ENCODE measurements around the gene CDX1. TPM values are rescaled to one million over a fixed set of nuclear protein-coding genes. Genes with fewer than 3 reads are reported as not detected.
A peak's percentile ranks its signal among the peaks of the same experiment; 100 is the strongest.

Gene CDX1
- total and polyA plus RNA-seq, 5 donors = 0.09 to 0.23 TPM; not detected in 3

DNA sequence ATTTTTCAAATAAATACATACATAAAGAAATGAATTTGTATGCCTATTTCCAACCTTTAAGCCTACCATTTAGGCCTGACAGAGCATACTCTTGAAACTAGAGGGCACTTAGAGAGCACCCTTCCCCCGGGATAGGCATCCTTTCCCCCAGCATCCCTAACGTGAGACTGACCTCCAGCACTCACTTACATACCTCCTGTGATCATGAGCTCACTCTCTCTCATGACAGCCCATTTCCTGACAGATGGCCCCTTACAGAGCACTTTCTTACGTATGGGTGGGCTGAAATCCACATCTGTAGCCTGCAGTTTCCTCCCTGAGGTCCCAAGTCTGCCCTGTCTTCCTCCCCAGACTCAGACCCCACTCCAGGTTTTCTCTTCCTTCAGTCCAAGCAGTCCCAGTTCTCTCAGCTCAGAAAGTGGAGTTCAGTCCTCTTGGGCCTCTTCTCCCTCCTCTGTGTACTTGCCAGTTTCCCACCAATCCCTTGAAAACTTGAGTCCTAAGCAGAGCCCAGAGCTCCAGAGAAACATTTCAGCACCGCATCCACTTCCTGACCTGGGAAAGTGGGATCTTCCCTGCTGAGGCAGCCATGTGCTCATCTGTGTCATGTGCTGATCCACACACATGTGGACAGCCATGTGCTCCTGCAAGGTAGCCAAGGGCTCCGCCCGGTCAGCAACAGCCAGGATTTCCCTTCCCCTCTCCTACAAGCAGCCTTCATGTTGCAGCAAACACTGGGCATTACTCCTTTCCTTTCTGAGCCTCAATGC lies 2.2 kb upstream of the CDX1 start:
- DNase-seq (peak; percentile 46 to 77 (median 69)), ATAC-seq (no peak)
- intact Hi-C loops (cut with DNase I) = loop anchor here in 3 of 4 donors (5.0 to 10.0 kb wide), 2 partner anchors 50 to 53 kb away; no protein-coding TSS in a partner anchor
- Histone ChIP-seq H3K27ac (ENCODE audit: low read length) (peak overlapping the region; percentile 53), H3K27me3 (ENCODE audit: control insufficient read depth, insufficient read depth) (no peaks in the 10 kb centered on the region), H3K4me1 (ENCODE audit: control insufficient read depth, insufficient read depth, low read length) (peaks cover 7% of the 10 kb centered on the region), H3K4me3 (ENCODE audit: low read length) (no peak overlapping the region), H3K9me3 (ENCODE audit: control insufficient read depth, low read length) (no peaks in the 10 kb centered on the region)
- 48% methylated on average over 6 of the region's 6 CpGs for WGBS

DNA sequence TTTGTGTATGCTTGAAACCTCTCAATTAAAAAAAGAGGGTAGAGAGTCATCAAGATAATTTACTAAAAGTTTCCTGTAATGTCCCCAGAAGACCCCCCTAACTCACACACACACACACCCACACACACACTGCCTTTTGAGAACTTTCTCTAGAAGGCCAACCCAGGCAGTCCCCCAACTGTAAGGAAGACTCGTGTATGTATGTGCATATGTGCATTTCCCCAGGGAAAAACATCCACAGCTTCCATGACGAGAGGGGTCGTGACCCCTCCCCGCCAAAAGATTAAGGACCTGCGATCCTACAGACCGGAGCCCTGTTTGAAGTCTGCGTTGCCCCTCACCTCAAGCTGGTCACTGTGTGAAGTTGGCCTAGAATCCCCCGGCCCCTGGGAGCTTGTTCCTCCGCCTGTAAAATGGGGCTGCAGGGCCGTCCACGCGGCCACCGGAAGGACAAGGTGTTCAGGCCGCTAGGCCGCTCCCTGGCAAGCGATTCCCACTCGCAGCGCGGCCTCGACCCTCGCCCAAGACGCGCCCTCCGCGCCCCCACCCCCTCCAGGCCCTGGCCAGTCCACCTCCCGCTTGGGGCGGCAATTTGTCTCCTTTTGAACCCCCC lies 435 bp upstream of the CDX1 start:
- intact Hi-C loops (cut with DNase I) = loop anchor here in 1 of 4 donors (10.0 kb wide), 1 partner anchor 49 kb away; no protein-coding TSS in a partner anchor
- no peaks in the 10 kb centered on the region for H3K27me3 ChIP-seq (ENCODE audit: control insufficient read depth, insufficient read depth)
- no peaks in the 10 kb centered on the region for H3K9me3 ChIP-seq (ENCODE audit: control insufficient read depth, low read length)
- peaks cover 7% of the 10 kb centered on the region for H3K4me1 ChIP-seq (ENCODE audit: control insufficient read depth, insufficient read depth, low read length)
- no peak overlapping the region for H3K27ac ChIP-seq (ENCODE audit: low read length)
- WGBS = 81% methylated on average over 27 of the region's 27 CpGs
- DNase-seq = peak in 1 of 3 donors; percentile 63
- ATAC-seq = no peak
- H3K4me3 ChIP-seq (ENCODE audit: low read length) = no peak overlapping the region

DNA sequence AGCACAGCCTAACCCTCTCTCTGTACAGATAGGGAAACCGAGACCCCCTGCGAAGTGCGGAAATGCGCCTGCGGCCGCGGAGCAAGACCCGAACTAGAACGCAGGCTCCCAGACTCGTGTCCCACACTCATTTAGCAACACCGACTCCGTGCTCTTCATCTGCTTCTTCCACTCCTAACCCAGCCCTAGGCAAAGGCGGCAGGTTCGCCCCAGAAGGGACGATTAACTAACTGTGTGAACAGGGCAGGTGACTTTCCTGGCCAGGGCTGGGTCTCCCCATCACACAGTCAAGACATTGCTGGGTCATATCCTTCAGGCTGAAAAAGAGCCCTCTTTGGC lies 903 bp downstream of the CDX1 start:
- H3K9me3 ChIP-seq (ENCODE audit: control insufficient read depth, low read length) = no peaks in the 10 kb centered on the region
- intact Hi-C loops (cut with DNase I) = loop anchor here in 1 of 4 donors (10.0 kb wide), 1 partner anchor 47 kb away; no protein-coding TSS in a partner anchor
- DNase-seq = peak in 2 of 3 donors; percentile 36 to 39
- no peaks in the 10 kb centered on the region for H3K27me3 ChIP-seq (ENCODE audit: control insufficient read depth, insufficient read depth)
- peaks cover 7% of the 10 kb centered on the region for H3K4me1 ChIP-seq (ENCODE audit: control insufficient read depth, insufficient read depth, low read length)
- no peak overlapping the region for H3K27ac ChIP-seq (ENCODE audit: low read length)
- ATAC-seq = no peak
- 82% methylated on average over 15 of the region's 15 CpGs for WGBS
- no peak overlapping the region for H3K4me3 ChIP-seq (ENCODE audit: low read length)

DNA sequence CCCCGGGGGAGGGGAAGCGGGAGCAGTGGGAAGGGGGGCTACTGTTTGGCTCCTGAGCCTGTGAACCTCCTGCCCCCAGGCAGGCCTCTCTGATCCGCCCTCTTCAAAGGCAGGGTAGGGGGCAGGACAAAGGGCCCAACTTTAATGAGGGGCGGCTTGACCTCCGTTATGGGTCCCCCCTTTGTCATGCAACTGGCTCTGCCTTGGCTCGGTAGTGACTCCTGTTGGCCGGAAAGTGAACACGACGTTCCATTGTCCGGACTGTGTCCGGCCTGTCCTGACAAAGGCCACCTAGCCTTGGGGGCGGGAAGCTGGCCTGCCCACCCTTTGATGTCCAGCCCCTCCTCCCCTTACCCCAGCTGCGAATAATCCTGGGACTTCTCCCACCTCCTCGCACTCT lies 1.3 kb downstream of the CDX1 start:
- no peak overlapping the region for H3K27ac ChIP-seq (ENCODE audit: low read length)
- ATAC-seq (no peak), DNase-seq (peak in 1 of 3 donors; percentile 43)
- intact Hi-C loops (cut with DNase I) = loop anchor here in 1 of 4 donors (10.0 kb wide), 1 partner anchor 47 kb away; no protein-coding TSS in a partner anchor
- 90% methylated on average over 14 of the region's 14 CpGs for WGBS
- H3K4me1 ChIP-seq (ENCODE audit: control insufficient read depth, insufficient read depth, low read length) = peaks cover 7% of the 10 kb centered on the region
- H3K4me3 ChIP-seq (ENCODE audit: low read length) = no peak overlapping the region
- H3K9me3 ChIP-seq (ENCODE audit: control insufficient read depth, low read length) = no peaks in the 10 kb centered on the region
- H3K27me3 ChIP-seq (ENCODE audit: control insufficient read depth, insufficient read depth) = no peaks in the 10 kb centered on the region

DNA sequence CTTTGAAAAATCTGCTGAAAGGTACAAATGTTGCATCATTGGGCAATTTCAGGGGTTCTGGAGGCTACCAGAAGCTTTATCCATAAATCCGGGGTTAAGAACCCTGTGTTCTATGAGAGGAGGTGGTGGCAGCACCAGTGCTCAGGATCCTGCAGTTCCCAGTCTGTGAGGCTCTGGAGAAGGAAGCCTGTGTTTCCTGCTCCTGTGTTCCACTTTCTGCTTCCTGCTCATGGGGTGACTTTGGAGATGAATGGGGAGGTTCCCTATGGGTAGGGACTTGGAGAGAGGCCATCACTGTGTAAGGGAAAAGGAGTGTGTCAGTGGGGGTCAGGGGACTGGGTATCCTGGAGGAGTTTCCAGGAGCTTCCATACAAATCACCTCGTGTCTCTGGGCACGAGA lies 2.3 kb downstream of the CDX1 start:
- intact Hi-C loops (cut with DNase I) = loop anchor here in 1 of 4 donors (10.0 kb wide), 1 partner anchor 46 kb away; no protein-coding TSS in a partner anchor
- peaks cover under 1% of the 10 kb centered on the region for H3K4me1 ChIP-seq (ENCODE audit: control insufficient read depth, insufficient read depth, low read length)
- no peak overlapping the region for H3K27ac ChIP-seq (ENCODE audit: low read length)
- H3K27me3 ChIP-seq (ENCODE audit: control insufficient read depth, insufficient read depth) = no peaks in the 10 kb centered on the region
- 41% methylated on average over 3 of the region's 3 CpGs for WGBS
- no peaks in the 10 kb centered on the region for H3K9me3 ChIP-seq (ENCODE audit: control insufficient read depth, low read length)
- DNase-seq = peak in 1 of 3 donors; percentile 9
- no peak overlapping the region for H3K4me3 ChIP-seq (ENCODE audit: low read length)
- peak in 1 of 2 donors; percentile 60 for ATAC-seq

DNA sequence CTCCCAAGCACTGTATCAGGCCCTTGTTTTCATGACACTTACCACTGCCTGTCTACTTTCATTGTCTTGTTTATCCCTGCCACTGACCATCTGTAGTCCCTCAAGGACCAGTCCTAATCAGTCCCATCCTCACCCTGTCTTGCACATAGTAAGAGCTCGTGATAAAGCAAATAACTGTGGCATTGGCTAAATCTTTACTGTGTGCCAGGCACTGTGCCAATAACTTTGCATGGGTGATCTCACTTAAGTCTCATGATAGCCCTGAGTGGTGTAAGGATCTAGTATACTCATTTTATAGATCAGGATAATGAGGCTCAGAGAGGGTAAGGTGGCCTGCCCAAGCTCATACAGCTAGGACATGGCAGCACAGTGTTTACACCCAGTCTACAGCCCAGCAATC lies 5.6 kb downstream of the CDX1 start:
- ATAC-seq (no peak), DNase-seq (no peak)
- H3K27me3 ChIP-seq (ENCODE audit: control insufficient read depth, insufficient read depth) = no peaks in the 10 kb centered on the region
- H3K4me3 ChIP-seq (ENCODE audit: low read length) = no peak overlapping the region
- intact Hi-C loops (cut with DNase I) = no loop called here
- H3K27ac ChIP-seq (ENCODE audit: low read length) = no peak overlapping the region
- H3K9me3 ChIP-seq (ENCODE audit: control insufficient read depth, low read length) = no peaks in the 10 kb centered on the region
- WGBS = 49% methylated on average over 1 of the region's 1 CpG
- no peaks in the 10 kb centered on the region for H3K4me1 ChIP-seq (ENCODE audit: control insufficient read depth, insufficient read depth, low read length)

DNA sequence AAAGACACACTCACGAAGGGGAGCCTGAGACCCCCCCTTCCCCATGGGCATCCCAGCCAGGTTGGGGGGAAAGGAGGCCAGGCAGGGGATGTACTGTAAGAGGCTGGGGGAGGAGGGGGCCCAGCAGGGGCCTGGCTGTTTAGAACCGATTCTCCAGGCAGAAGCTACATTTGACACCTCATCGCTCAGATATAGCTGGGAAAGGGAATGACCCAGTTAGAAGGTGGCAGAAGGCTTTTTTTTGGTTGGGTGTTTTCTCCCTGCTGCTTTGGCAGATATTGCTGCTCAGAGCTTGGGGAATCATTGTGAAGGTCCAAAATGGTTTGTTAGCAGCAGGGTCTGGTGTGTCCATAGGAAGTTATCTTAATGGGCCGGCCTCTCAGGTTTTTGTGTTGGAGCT lies 6.0 kb downstream of the CDX1 start:
- no peaks in the 10 kb centered on the region for H3K9me3 ChIP-seq (ENCODE audit: control insufficient read depth, low read length)
- H3K27ac ChIP-seq (ENCODE audit: low read length) = no peak overlapping the region
- no peak for DNase-seq
- 72% methylated on average over 4 of the region's 4 CpGs for WGBS
- no peak for ATAC-seq
- no peak overlapping the region for H3K4me3 ChIP-seq (ENCODE audit: low read length)
- H3K4me1 ChIP-seq (ENCODE audit: control insufficient read depth, insufficient read depth, low read length) = no peaks in the 10 kb centered on the region
- intact Hi-C loops (cut with DNase I) = no loop called here
- H3K27me3 ChIP-seq (ENCODE audit: control insufficient read depth, insufficient read depth) = no peaks in the 10 kb centered on the region

DNA sequence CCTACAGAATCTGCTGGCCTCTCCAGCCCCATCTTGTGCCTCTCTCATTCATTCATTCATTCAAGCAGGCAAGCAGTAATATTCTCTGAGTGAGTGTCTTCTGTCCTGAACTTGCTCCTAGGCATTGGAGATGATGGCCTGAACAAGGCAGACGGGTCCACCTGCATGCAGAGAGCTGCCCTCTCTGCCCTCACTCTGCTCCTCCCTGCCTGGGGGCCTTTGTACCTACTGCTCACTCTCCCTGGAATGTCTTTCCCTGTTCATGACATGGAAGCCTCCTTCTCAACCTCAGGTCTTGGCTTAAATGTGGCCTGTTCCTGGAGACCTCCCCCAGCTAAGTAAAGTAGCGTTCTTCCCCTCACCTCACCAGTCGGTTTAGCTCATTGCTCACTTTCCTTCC lies 6.6 kb downstream of the CDX1 start:
- no peaks in the 10 kb centered on the region for H3K9me3 ChIP-seq (ENCODE audit: control insufficient read depth, low read length)
- H3K4me3 ChIP-seq (ENCODE audit: low read length) = no peak overlapping the region
- no peaks in the 10 kb centered on the region for H3K27me3 ChIP-seq (ENCODE audit: control insufficient read depth, insufficient read depth)
- ATAC-seq (no peak), DNase-seq (peak in 1 of 3 donors; percentile 1)
- no peaks in the 10 kb centered on the region for H3K4me1 ChIP-seq (ENCODE audit: control insufficient read depth, insufficient read depth, low read length)
- H3K27ac ChIP-seq (ENCODE audit: low read length) = no peak overlapping the region
- intact Hi-C loops (cut with DNase I) = no loop called here
- WGBS = 87% methylated on average over 3 of the region's 3 CpGs

DNA sequence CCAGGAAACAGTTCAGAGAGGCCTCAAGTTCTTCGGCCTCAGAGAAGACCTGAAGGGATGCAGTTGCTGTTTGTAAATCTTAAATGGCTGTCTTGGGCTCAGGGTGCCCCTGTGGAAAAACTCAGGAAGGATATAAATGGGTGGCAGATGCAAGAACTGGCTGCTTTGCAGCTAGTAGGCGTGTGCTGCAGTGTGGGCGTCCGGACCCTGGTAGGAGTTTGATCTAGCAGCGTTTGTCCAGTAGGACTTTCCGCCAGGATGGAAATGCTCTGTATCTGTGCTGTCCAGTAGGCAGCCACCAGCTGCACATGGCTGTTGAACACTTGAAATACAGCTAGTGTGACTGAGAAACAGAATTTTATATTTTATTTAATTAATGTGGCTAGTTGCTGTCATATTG lies 7.7 kb downstream of the CDX1 start:
- H3K4me1 ChIP-seq (ENCODE audit: control insufficient read depth, insufficient read depth, low read length) = no peaks in the 10 kb centered on the region
- no peaks in the 10 kb centered on the region for H3K27me3 ChIP-seq (ENCODE audit: control insufficient read depth, insufficient read depth)
- H3K27ac ChIP-seq (ENCODE audit: low read length) = no peak overlapping the region
- H3K4me3 ChIP-seq (ENCODE audit: low read length) = no peak overlapping the region
- DNase-seq = peak in 1 of 3 donors; percentile 14
- WGBS = 84% methylated on average over 6 of the region's 6 CpGs
- no peak for ATAC-seq
- intact Hi-C loops (cut with DNase I) = no loop called here
- H3K9me3 ChIP-seq (ENCODE audit: control insufficient read depth, low read length) = no peaks in the 10 kb centered on the region

DNA sequence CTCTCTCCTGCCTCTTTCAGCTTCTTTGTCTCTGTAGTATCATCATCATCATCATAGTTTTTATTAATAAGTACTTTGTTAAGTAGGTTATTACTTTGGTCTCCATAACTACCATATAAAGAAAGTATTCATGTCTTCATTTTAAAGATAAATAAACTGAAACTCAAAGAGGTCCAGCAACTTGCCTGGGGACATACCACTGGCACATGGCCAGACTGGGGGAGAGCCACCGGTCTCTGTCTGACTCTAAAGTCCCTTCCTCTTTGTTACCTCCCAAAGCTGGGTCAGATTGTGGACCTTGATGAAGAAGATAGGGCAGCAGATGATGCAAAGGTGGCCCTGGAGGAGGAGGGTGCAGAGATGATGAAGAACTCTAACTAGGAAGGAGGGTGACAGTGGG lies 8.5 kb downstream of the CDX1 start:
- peaks cover 3% of the 10 kb centered on the region for H3K4me1 ChIP-seq (ENCODE audit: control insufficient read depth, insufficient read depth, low read length)
- intact Hi-C loops (cut with DNase I) = no loop called here

DNA sequence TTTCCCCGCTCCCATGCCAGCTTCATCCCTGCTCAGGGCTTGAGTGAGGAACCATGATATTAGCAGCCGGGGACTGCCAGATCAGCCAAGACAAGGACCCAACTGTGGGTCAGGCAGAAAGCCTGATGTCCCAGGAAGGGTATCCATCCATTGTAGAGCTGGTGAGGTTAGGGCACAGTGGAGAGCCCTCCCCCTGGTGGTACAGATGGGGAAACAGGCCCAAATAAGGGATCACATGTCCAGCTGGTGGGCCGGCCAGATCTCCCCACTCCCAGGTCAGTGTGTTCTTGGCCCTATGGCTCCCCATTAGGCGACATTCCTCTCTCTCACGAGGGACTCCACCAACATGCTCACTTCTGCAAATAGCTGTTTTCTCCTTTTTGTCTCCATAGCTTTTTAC lies 9.0 kb downstream of the CDX1 start:
- Histone ChIP-seq H3K4me3 (ENCODE audit: low read length) (no peak overlapping the region), H3K27me3 (ENCODE audit: control insufficient read depth, insufficient read depth) (no peaks in the 10 kb centered on the region), H3K4me1 (ENCODE audit: control insufficient read depth, insufficient read depth, low read length) (peaks cover 8% of the 10 kb centered on the region), H3K9me3 (ENCODE audit: control insufficient read depth, low read length) (no peaks in the 10 kb centered on the region), H3K27ac (ENCODE audit: low read length) (no peak overlapping the region)
- intact Hi-C loops (cut with DNase I) = no loop called here
- 77% methylated on average over 5 of the region's 5 CpGs for WGBS
- ATAC-seq (no peak), DNase-seq (peak in 1 of 3 donors; percentile 46)

More for the DNA sequence above, 8.5 kb downstream of the CDX1 start:
- H3K27ac ChIP-seq (ENCODE audit: low read length) = no peak overlapping the region
- no peak for ATAC-seq
- H3K27me3 ChIP-seq (ENCODE audit: control insufficient read depth, insufficient read depth) = no peaks in the 10 kb centered on the region
- WGBS = 59% methylated on average over 1 of the region's 1 CpG
- no peaks in the 10 kb centered on the region for H3K9me3 ChIP-seq (ENCODE audit: control insufficient read depth, low read length)
- DNase-seq = peak in 2 of 3 donors; percentile 18 to 41
- H3K4me3 ChIP-seq (ENCODE audit: low read length) = no peak overlapping the region

All from right cardiac atrium (tissue), 5 donors.